Activated CD4-positive, CD25-positive, alpha-beta regulatory T cell treated with anti-CD3 and anti-CD28 coated beads, Interleukin-2, amount 50 U/mL, for 72 hours (primary cell): ENCODE results near the gene EBLN1.
"Not testable (repeated sequence)": the region's sequence is repeated elsewhere in the genome, so short reads cannot be mapped to it uniquely, and the experiment has no call there.

ENCODE experiments used
- DNase-seq: peaks from one replicate; pipeline ENCODE4 v3.0.0; 2021

Gene EBLN1

DNA sequence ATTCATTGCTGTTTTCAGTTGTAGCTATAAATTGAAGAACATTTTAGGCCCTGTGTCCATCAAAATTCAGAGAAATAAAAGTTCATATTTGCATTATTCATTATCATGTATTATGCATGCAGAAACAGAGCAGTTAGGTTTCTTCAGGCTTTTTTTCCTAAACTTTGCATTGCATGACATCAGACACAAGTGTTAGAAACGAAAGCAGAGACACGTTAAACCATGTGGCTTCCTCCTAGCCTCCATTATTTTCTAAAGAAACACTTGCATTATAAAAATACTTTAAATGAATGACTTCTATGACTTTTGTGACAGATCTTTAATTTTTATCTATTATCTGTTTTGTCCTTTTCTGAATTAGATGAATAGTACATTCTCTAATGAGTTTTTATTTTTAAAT, 8.8 kb upstream of the EBLN1 start:
- DNase-seq, result no peak

- no peak for DNase-seq
Observed at GRCh38 chr10:22222236-22223190, 4.7 kb upstream of the EBLN1 start.

- no peak for DNase-seq
Observed at GRCh38 chr10:22219308-22219707, 1.5 kb upstream of the EBLN1 start.

DNA sequence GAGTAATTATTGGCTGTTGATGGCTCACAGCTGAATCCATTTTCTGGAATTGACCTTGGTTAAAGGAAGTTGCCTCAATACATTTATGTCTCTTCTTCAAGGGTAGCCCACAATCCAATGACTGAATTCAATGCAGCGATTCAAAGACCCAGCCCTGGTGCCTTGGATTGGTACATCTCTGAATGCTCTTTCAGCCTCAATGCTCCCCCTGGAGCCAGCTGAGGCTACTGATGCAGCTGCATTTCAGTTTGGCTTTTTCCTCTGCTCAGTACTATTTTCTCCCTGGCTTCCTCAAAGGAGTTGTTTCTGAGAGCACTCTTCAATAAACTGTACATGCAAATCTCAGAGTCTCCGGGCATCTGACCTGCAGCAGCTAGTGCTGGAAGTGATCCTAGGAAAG, 633 bp upstream of the EBLN1 start:
- DNase-seq, result no peak

GRCh38 chr10:22217084-22217483, 731 bp downstream of the EBLN1 start:
- DNase-seq, result not testable (repeated sequence)

- DNase-seq, result no peak
Observed at GRCh38 chr10:22210267-22210666, 7.5 kb downstream of the EBLN1 start.

- DNase-seq, result no peak
Observed at GRCh38 chr10:22193945-22194344, 23.9 kb downstream of the EBLN1 start.

DNA sequence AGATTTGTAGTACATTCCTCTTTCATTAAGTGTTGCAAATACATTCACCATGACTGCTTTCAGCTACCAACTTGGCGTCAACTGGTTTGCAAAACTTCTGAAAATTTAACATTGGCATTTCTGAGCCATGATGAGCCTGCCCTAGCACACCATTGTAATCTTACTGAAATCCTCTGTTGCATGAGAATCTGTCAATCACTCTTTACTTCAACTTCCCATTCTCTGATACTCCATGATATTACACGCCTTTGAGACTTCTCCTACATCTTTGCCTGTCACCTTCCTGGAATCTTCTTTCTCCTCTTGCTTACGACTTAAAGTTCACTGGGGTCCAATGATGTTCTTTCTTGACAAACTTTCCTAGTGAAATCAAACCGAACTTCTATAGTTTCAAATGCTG, 32.2 kb downstream of the EBLN1 start:
- DNase-seq, result no peak

GRCh38 chr10:22183771-22184461, 33.9 kb downstream of the EBLN1 start:
- no peak for DNase-seq

GRCh38 chr10:22180724-22181123, 37.1 kb downstream of the EBLN1 start:
- no peak for DNase-seq

GRCh38 chr10:22174442-22174841, 43.4 kb downstream of the EBLN1 start:
- DNase-seq, result no peak

- no peak for DNase-seq
Observed at GRCh38 chr10:22171131-22171530, 46.7 kb downstream of the EBLN1 start.

DNA sequence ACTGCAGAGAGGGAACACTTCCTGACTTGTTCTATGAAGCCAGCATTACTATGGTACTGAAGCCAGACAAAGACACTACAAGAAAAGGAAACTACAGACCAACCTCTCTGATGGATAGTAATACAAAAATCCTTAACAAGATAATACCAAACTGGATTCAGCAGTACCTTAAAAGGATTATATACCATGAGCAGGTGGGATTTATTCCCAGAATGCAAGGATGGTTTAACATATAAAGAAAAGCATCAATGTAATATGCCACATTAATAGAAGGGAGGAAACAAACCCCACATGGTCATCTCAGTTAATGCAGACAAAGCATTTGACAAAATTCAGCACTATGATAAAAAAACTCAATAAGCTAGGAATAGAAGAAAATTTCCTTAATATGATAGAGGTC, 47.2 kb downstream of the EBLN1 start:
- DNase-seq, result no peak

GRCh38 chr10:22159979-22160378, 57.8 kb downstream of the EBLN1 start:
- no peak for DNase-seq

DNA sequence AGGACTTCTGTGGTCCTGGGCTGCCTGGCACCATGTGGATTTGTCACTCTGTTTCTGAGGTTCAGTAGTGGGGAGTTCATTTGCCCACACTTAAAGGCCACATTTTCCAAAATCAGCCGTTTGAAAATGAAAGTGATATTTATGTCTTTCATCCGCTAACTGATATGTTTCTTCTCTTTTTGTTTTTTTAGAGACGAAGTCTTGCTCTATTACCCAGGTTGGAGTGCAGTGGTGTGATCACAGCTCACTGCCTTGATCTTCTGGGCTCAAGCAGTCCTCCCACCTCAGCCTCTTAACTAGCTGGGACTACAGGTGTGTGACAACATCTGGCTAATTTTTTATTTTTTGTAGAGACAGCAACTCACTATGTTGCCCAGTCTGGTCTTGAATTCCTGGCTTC, 58.6 kb downstream of the EBLN1 start:
- no peak for DNase-seq
